HEK293 (cell line): ENCODE results near the gene RPL27.

Experiments used
- BCL11A ChIP-seq: fragments of 450-650 bp; formaldehyde crosslinking; IDR thresholded peaks from 2 replicates; pipeline ENCODE4 v1.5.1; 2016; ENCODE audit warnings: low read depth, missing biosample characterization, missing genetic modification characterization
- EGR2 ChIP-seq: fragments of 450-650 bp; formaldehyde crosslinking; IDR thresholded peaks from 2 replicates; pipeline ENCODE4 v1.5.1; 2016; ENCODE audit warnings: low read depth, missing biosample characterization, missing genetic modification characterization
- KLF8 ChIP-seq: fragments of 450-650 bp; formaldehyde crosslinking; IDR thresholded peaks from 2 replicates; pipeline ENCODE4 v1.5.1; 2016; ENCODE audit warnings: missing biosample characterization, missing genetic modification characterization
- PRDM1 ChIP-seq: fragments of 450-650 bp; formaldehyde crosslinking; IDR thresholded peaks from 2 replicates; pipeline ENCODE4; 2016; ENCODE audit warnings: missing biosample characterization, missing genetic modification characterization
- SCRT1 ChIP-seq: fragments of 450-650 bp; formaldehyde crosslinking; IDR thresholded peaks from 2 replicates; pipeline ENCODE4 v1.5.1; 2016; ENCODE audit warnings: missing biosample characterization, missing genetic modification characterization, borderline replicate concordance
- ZEB2 ChIP-seq: fragments of 450-650 bp; formaldehyde crosslinking; IDR thresholded peaks from 2 replicates; pipeline ENCODE4 v1.5.1; 2016; ENCODE audit warnings: missing biosample characterization, missing genetic modification characterization
- ZIC2 ChIP-seq: fragments of 450-650 bp; formaldehyde crosslinking; IDR thresholded peaks from 2 replicates; pipeline ENCODE4 v1.5.1; 2016; ENCODE audit warnings: missing biosample characterization, missing genetic modification characterization
- ZNF112 ChIP-seq: fragments of 450-650 bp; formaldehyde crosslinking; IDR thresholded peaks from 2 replicates; pipeline ENCODE4 v1.5.0; 2017; ENCODE audit warnings: missing biosample characterization, missing genetic modification characterization
- ZNF121 ChIP-seq: fragments of 450-650 bp; formaldehyde crosslinking; IDR thresholded peaks from 2 replicates; pipeline ENCODE4 v1.5.1; 2016; ENCODE audit warnings: missing biosample characterization, missing genetic modification characterization
- ZNF174 ChIP-seq: fragments of 450-650 bp; formaldehyde crosslinking; IDR thresholded peaks from 2 replicates; pipeline ENCODE4 v1.5.0; 2017; ENCODE audit warnings: missing biosample characterization, mild to moderate bottlenecking, missing genetic modification characterization
- ZNF23 ChIP-seq: fragments of 450-650 bp; formaldehyde crosslinking; IDR thresholded peaks from 2 replicates; pipeline ENCODE4 v1.5.1; 2016; ENCODE audit warnings: missing biosample characterization, missing genetic modification characterization, borderline replicate concordance
- ZNF473 ChIP-seq: fragments of 450-650 bp; formaldehyde crosslinking; IDR thresholded peaks from 2 replicates; pipeline ENCODE4 v1.5.1; 2017; ENCODE audit warnings: missing biosample characterization, missing genetic modification characterization
- ZNF664 ChIP-seq: fragments of 450-650 bp; formaldehyde crosslinking; IDR thresholded peaks from 2 replicates; pipeline ENCODE4 v1.5.1; 2016; ENCODE audit warnings: missing biosample characterization, missing genetic modification characterization
- ZNF837 ChIP-seq: fragments of 450-650 bp; formaldehyde crosslinking; IDR thresholded peaks from 2 replicates; pipeline ENCODE4 v1.5.1; 2016; ENCODE audit warnings: missing biosample characterization, missing genetic modification characterization
- TF ChIP-seq, protein P1 (sequence below): fragments of 450-650 bp; formaldehyde crosslinking; IDR thresholded peaks from 2 replicates; pipeline ENCODE4 v1.5.1; 2016; ENCODE audit warnings: missing biosample characterization, missing genetic modification characterization
- TF ChIP-seq, protein P2 (sequence below): fragments of 450-650 bp; IDR thresholded peaks from 2 replicates; pipeline ENCODE4 v1.5.1; 2018; ENCODE audit warnings: missing biosample characterization, mild to moderate bottlenecking, missing genetic modification characterization
- TF ChIP-seq, protein P3 (sequence below): fragments of 450-650 bp; formaldehyde crosslinking; IDR thresholded peaks from 2 replicates; pipeline ENCODE4 v1.5.1; 2016; ENCODE audit warnings: missing biosample characterization, missing genetic modification characterization, borderline replicate concordance
- TF ChIP-seq, protein P4 (sequence below): fragments of 450-650 bp; formaldehyde crosslinking; IDR thresholded peaks from 2 replicates; pipeline ENCODE4 v1.5.1; 2016; ENCODE audit warnings: missing biosample characterization, missing genetic modification characterization
- TF ChIP-seq, protein P5 (sequence below): fragments of 450-650 bp; formaldehyde crosslinking; IDR thresholded peaks from 2 replicates; pipeline ENCODE4 v1.5.1; 2016; ENCODE audit warnings: missing biosample characterization, missing genetic modification characterization
- TF ChIP-seq, protein P6 (sequence below): fragments of 450-650 bp; formaldehyde crosslinking; IDR thresholded peaks from 2 replicates; pipeline ENCODE4 v1.5.1; 2016; ENCODE audit warnings: missing biosample characterization, missing genetic modification characterization
- TF ChIP-seq, protein P7 (sequence below): fragments of 450-650 bp; formaldehyde crosslinking; IDR thresholded peaks from 2 replicates; pipeline ENCODE4 v1.5.1; 2017; ENCODE audit warnings: missing biosample characterization, missing genetic modification characterization

The RPL27 gene

DNA sequence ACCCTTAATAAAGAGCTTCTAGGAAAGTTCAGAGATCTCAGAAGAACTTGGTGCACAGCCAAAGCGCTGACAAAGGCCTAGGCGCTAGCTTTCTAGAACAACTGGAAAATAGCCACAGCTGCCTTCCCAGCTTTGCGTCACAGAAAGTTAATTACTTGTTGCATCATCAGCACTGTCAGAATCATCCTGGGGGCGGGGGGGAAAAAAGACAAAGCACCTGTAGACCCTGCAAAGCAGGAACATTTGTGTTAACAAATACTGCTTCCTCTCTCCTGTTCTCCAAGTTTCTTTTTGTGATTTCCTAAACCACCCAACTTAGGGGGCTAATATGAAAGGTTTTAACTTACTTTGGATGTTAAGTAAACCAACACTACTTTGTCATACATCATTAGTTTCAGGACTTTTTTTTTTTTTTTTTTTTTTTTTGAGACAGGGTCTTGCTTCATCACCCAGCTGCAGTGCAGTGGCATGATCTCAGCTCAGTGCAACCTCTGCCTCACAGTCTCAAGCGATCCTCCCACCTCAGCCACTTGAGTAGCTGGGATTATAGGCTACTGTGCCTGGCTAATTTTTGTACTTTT is 29.1 kb upstream of the RPL27 start (continued):
- TF ChIP-seq, protein P1, sequence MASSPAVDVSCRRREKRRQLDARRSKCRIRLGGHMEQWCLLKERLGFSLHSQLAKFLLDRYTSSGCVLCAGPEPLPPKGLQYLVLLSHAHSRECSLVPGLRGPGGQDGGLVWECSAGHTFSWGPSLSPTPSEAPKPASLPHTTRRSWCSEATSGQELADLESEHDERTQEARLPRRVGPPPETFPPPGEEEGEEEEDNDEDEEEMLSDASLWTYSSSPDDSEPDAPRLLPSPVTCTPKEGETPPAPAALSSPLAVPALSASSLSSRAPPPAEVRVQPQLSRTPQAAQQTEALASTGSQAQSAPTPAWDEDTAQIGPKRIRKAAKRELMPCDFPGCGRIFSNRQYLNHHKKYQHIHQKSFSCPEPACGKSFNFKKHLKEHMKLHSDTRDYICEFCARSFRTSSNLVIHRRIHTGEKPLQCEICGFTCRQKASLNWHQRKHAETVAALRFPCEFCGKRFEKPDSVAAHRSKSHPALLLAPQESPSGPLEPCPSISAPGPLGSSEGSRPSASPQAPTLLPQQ (tag by site-specific recombination), result 0 out of 2 replicates have a peak, but pooled peaks have one; percentile 30
- TF ChIP-seq ZEB2 (tag by site-specific recombination), result peak; percentile 87
- TF ChIP-seq ZNF121, result no peak
- TF ChIP-seq, protein P2, sequence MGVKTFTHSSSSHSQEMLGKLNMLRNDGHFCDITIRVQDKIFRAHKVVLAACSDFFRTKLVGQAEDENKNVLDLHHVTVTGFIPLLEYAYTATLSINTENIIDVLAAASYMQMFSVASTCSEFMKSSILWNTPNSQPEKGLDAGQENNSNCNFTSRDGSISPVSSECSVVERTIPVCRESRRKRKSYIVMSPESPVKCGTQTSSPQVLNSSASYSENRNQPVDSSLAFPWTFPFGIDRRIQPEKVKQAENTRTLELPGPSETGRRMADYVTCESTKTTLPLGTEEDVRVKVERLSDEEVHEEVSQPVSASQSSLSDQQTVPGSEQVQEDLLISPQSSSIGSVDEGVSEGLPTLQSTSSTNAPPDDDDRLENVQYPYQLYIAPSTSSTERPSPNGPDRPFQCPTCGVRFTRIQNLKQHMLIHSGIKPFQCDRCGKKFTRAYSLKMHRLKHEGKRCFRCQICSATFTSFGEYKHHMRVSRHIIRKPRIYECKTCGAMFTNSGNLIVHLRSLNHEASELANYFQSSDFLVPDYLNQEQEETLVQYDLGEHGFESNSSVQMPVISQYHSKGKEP (tag by site-specific recombination), result no peak
- TF ChIP-seq, protein P3, sequence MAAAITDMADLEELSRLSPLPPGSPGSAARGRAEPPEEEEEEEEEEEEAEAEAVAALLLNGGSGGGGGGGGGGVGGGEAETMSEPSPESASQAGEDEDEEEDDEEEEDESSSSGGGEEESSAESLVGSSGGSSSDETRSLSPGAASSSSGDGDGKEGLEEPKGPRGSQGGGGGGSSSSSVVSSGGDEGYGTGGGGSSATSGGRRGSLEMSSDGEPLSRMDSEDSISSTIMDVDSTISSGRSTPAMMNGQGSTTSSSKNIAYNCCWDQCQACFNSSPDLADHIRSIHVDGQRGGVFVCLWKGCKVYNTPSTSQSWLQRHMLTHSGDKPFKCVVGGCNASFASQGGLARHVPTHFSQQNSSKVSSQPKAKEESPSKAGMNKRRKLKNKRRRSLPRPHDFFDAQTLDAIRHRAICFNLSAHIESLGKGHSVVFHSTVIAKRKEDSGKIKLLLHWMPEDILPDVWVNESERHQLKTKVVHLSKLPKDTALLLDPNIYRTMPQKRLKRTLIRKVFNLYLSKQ (tag by site-specific recombination), result no peak
- TF ChIP-seq ZIC2 (tag by site-specific recombination), result peak; percentile 28
- no peak for TF ChIP-seq ZNF174 (tag by site-specific recombination)
- TF ChIP-seq KLF8 (tag by site-specific recombination), result peak; percentile 18; the same call in 1 of the 2 replicates
- TF ChIP-seq, protein P4, sequence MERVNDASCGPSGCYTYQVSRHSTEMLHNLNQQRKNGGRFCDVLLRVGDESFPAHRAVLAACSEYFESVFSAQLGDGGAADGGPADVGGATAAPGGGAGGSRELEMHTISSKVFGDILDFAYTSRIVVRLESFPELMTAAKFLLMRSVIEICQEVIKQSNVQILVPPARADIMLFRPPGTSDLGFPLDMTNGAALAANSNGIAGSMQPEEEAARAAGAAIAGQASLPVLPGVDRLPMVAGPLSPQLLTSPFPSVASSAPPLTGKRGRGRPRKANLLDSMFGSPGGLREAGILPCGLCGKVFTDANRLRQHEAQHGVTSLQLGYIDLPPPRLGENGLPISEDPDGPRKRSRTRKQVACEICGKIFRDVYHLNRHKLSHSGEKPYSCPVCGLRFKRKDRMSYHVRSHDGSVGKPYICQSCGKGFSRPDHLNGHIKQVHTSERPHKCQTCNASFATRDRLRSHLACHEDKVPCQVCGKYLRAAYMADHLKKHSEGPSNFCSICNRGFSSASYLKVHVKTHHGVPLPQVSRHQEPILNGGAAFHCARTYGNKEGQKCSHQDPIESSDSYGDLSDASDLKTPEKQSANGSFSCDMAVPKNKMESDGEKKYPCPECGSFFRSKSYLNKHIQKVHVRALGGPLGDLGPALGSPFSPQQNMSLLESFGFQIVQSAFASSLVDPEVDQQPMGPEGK (tag by site-specific recombination), result peak; percentile 83
- TF ChIP-seq, protein P5, sequence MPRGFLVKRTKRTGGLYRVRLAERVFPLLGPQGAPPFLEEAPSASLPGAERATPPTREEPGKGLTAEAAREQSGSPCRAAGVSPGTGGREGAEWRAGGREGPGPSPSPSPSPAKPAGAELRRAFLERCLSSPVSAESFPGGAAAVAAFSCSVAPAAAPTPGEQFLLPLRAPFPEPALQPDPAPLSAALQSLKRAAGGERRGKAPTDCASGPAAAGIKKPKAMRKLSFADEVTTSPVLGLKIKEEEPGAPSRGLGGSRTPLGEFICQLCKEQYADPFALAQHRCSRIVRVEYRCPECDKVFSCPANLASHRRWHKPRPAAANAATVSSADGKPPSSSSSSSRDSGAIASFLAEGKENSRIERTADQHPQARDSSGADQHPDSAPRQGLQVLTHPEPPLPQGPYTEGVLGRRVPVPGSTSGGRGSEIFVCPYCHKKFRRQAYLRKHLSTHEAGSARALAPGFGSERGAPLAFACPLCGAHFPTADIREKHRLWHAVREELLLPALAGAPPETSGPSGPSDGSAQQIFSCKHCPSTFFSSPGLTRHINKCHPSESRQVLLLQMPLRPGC (tag by site-specific recombination), result no peak
- TF ChIP-seq, protein P6, sequence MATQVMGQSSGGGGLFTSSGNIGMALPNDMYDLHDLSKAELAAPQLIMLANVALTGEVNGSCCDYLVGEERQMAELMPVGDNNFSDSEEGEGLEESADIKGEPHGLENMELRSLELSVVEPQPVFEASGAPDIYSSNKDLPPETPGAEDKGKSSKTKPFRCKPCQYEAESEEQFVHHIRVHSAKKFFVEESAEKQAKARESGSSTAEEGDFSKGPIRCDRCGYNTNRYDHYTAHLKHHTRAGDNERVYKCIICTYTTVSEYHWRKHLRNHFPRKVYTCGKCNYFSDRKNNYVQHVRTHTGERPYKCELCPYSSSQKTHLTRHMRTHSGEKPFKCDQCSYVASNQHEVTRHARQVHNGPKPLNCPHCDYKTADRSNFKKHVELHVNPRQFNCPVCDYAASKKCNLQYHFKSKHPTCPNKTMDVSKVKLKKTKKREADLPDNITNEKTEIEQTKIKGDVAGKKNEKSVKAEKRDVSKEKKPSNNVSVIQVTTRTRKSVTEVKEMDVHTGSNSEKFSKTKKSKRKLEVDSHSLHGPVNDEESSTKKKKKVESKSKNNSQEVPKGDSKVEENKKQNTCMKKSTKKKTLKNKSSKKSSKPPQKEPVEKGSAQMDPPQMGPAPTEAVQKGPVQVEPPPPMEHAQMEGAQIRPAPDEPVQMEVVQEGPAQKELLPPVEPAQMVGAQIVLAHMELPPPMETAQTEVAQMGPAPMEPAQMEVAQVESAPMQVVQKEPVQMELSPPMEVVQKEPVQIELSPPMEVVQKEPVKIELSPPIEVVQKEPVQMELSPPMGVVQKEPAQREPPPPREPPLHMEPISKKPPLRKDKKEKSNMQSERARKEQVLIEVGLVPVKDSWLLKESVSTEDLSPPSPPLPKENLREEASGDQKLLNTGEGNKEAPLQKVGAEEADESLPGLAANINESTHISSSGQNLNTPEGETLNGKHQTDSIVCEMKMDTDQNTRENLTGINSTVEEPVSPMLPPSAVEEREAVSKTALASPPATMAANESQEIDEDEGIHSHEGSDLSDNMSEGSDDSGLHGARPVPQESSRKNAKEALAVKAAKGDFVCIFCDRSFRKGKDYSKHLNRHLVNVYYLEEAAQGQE (tag by site-specific recombination), result no peak
- TF ChIP-seq EGR2 (tag by site-specific recombination), result no peak
- no peak for TF ChIP-seq ZNF112
- no peak for TF ChIP-seq ZNF837 (tag by site-specific recombination)
- peak; percentile 73; the same call in 1 of the 2 replicates for TF ChIP-seq SCRT1 (tag by site-specific recombination)
- TF ChIP-seq PRDM1, result peak; percentile 33
- TF ChIP-seq ZNF664, result 0 out of 2 replicates have a peak, but pooled peaks have one; percentile 5
- TF ChIP-seq, protein P7, sequence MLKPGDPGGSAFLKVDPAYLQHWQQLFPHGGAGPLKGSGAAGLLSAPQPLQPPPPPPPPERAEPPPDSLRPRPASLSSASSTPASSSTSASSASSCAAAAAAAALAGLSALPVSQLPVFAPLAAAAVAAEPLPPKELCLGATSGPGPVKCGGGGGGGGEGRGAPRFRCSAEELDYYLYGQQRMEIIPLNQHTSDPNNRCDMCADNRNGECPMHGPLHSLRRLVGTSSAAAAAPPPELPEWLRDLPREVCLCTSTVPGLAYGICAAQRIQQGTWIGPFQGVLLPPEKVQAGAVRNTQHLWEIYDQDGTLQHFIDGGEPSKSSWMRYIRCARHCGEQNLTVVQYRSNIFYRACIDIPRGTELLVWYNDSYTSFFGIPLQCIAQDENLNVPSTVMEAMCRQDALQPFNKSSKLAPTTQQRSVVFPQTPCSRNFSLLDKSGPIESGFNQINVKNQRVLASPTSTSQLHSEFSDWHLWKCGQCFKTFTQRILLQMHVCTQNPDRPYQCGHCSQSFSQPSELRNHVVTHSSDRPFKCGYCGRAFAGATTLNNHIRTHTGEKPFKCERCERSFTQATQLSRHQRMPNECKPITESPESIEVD, result peak; percentile 30; the same call in 1 of the 2 replicates
- TF ChIP-seq ZNF23 (tag by site-specific recombination), result no peak
- no peak for TF ChIP-seq BCL11A (tag by site-specific recombination)
- no peak for TF ChIP-seq ZNF473 (tag by site-specific recombination)
